HG03460 (cell line): ENCODE results near the gene DIAPH2.

Experiments
- ATAC-seq: cut with Tn5 transposase; IDR thresholded peaks from one replicate; pipeline ENCODE4 v1.9.1; 2021; ENCODE audit not compliant: unreplicated experiment

Gene DIAPH2

GRCh38 chrX:96924581-96924980, 239.9 kb downstream of the DIAPH2 start:
- ATAC-seq, result no peak

DNA sequence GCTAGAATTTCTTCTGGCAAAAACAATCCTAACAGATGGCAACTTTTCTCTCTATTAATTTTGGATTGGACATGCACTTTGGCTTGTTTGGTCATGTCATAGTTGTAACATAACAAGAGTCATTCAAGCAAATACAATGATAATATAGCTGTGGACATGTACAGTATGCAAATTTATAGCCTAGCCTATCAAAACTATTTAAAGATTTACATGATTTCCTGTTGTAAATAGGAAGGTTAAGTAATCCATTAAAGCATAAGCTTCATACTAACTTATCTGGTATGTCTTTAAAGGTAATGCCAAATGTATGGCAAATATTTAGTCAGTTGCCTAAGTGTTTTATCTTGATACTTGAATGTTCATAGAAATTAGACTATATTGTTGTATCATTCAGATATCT, 244.4 kb downstream of the DIAPH2 start:
- no peak for ATAC-seq

- ATAC-seq, result no peak
These were observed 273.1 kb downstream of the DIAPH2 start for GRCh38 chrX:96957718-96958117.

- no peak for ATAC-seq
These were observed 287.2 kb downstream of the DIAPH2 start for GRCh38 chrX:96971812-96972211.

DNA sequence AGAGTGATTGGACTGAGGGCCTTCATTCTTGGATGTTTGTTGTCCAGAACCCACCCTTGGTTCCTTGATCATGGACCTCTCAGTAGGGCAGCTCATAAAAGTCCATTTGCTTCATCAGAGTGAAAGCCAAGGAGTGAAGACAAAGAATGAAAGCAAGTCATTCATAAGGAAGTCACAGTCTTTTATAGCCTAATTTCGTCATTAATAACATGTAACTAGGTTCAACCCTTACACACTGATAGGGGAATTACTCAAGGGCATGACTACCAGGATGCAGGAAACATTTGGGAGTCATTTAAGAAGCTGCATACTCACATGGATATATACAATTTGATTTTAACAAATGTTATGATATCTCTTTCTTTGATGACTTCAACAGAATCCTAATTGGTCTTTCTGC, 294.3 kb downstream of the DIAPH2 start:
- no peak for ATAC-seq

GRCh38 chrX:96979766-96980165, 295.1 kb downstream of the DIAPH2 start:
- no peak for ATAC-seq

DNA sequence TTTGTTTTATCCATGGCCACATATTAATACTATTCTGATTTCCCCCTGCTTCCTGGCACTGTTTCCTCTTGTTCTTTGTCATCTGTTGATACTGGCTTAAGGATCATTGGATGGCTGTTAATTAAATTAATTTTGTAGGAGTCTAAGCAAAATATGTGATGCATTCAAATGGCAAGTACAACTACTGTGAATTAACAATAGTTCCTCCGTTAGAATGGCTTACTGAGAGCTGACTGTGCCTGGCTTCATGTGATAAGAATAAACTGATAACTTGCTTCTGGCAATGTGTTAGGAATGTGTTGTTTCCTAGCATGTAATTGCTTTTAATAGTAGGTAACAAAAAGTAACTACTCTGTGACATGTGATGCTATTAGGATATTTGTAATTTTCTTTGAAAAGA, 297.5 kb downstream of the DIAPH2 start:
- ATAC-seq, result no peak

- ATAC-seq, result no peak
These were observed 299.9 kb downstream of the DIAPH2 start for GRCh38 chrX:96984538-96984937.

- ATAC-seq, result no peak
These were observed 300.4 kb downstream of the DIAPH2 start for GRCh38 chrX:96985046-96985445.

DNA sequence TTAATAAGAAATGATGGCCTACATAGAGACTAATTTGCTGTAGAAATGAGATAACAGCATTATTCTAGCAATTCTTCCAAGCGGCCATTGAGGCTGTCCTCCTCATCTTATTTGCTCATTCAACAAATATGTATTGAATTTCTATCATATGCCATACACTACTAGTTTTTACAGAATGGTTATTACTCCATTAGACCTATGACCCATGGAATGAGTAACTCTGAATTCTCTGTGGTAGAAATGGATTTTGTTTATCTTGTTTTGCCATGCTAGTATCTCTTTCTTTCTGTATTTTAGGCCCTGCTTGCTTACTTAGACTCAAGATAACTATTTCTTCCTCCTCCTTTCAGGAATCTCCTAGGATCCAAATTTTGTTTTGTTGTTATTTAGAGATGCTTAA, 302.6 kb downstream of the DIAPH2 start:
- ATAC-seq, result no peak

GRCh38 chrX:96989830-96990571, 305.4 kb downstream of the DIAPH2 start:
- no peak for ATAC-seq

DNA sequence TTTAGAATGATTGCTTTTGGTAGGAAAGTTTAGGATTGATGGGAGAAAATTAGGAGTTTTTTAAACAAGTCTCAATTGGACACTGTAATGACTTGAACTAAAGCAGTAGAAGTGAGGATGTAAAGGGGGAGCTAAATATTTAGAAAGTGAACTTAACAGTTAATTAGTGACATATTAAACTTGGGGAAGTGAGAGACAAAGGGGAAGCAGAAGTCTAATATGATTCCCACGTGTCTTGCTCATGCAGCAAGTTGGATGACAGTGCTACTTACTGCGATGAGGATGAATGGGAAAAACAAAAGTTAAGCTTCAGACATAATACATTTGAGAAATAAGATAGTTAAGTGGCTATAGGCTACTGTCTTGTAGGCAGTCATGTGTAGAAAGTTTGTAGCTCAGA, 309.5 kb downstream of the DIAPH2 start:
- no peak for ATAC-seq

DNA sequence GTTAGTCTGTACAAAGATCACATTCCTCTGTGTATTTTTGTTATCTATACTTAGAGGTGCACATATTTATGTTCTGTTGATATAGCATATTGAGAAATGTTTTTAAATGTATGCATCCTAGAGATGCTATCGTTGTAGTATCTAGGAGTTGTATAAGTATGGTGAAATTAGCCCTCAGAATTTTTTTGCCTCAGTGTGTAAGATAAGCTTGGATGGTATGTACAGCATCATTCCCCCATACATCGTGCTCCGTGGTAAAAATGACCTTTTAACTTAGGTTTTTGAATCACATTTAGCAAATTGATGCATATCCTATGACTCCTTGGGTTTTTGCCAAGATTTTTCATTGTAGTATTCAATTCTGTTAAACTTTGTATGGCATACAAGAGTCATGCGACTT, 312.6 kb downstream of the DIAPH2 start:
- ATAC-seq, result no peak

- no peak for ATAC-seq
These were observed 316.2 kb downstream of the DIAPH2 start for GRCh38 chrX:97000682-97001368.

DNA sequence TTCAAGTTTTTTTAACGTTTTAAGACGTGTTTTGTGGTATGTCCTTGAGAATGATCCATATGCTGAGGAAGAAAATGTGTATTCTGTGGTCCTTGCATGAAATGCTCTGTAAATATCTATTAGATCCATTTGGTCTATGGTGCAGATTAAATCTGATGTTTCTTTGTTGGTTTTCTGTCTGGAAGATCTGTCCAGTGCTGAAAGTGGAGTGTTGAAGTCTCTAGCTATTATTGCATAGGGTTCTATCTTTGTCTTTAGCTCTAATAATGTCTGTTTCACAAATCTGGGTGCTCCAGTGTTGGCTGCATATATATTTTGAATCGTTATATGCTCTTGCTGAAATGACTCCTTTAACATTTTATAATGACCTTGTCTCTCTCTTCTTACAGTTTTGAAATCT, 321.5 kb downstream of the DIAPH2 start:
- ATAC-seq, result no peak

DNA sequence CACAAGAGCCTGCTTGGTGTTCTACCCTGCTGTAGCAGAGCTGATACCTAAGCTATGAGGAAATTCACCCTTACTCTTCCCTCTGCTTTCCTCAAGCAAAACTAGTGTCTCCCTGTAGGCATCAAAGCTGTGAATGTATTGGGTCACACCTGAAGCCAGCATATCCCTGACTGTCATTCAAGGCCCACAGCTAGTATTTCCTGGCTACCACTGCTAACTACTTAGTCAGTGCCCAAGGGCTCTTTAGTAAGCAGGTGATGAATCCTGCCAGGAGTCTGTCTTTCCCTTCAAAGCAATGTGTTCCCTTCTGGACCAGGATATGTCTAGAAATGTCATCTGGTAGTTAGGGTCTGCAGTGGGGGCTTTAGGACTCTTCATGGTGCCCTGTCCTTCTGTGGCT, 324.7 kb downstream of the DIAPH2 start:
- ATAC-seq, result no peak

DNA sequence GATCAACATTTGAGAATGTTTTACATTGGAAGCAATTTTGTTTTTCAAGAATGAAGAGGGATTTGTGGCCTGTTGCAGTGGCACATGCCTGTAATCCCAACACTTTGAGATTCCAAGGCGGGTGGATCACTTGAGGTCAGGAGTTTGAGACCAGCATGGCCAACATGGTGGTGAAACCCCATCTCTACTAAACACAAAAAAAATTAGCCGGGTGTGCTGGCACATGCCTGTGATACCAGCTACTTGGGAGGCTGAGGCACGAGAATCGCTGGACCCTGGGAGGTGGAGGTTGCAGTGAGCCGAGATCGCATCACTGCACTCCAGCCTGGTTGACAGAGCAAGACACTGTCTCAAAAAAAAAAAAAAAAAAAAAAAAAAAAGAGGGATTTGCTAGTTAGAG, 326.9 kb downstream of the DIAPH2 start:
- ATAC-seq, result no peak

- no peak for ATAC-seq
These were observed 331.5 kb downstream of the DIAPH2 start for GRCh38 chrX:97016106-97016505.

DNA sequence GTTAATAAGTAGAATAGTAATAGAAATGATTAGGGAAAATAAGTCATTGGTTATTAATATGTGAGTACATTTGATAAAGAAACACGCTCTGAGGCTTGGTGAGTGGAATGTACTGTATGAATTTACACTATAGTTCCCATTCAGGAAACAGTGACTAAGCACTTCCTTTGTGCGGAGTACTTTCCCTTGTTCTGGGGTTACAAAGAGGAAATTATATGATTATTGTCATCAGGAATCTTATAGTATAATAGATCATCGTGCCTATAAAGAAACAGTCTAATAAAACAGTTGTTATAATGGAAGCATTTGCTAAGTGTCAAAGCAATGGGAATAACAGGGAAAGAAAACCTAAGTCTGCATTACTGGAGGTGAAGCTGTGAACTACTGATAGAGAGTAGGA, 337.0 kb downstream of the DIAPH2 start:
- no peak for ATAC-seq

DNA sequence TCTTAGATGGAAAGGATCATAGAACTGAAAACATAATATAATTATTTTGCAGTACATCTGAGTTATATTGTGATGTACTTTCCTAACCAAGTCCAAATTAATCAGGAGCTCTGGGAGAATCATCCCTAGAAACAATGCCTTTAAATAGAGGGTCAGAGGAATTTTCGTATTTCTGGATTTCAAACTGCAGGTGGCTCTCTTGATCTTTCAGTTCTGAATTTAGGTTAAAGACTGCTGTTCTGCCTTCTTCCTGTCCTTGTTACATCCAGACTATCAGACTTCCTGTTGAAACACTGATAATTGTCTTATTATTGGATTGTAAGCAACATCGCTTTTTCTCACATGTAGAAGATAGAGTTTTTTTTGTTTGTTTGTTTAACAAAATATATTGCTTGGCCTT, 341.8 kb downstream of the DIAPH2 start:
- no peak for ATAC-seq

- no peak for ATAC-seq
These were observed 342.8 kb downstream of the DIAPH2 start for GRCh38 chrX:97027384-97027922.

DNA sequence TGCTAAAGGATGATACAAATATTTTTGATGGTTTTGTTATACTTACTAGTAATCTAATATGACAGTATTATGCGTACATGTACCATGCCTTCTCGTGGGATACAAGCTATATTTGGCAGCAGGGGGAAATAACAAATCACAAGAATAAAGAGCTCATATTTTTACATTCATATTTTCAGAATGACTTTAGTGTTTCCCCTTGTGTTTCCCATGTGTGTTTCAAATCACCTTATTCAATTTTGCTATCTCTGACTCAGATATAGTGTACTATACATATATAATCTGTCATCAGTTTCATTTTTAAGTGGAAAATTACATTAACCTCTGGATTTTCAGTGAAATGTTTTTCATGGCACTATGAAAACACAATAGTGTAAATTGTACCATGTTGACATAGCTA, 345.8 kb downstream of the DIAPH2 start:
- ATAC-seq, result no peak

DNA sequence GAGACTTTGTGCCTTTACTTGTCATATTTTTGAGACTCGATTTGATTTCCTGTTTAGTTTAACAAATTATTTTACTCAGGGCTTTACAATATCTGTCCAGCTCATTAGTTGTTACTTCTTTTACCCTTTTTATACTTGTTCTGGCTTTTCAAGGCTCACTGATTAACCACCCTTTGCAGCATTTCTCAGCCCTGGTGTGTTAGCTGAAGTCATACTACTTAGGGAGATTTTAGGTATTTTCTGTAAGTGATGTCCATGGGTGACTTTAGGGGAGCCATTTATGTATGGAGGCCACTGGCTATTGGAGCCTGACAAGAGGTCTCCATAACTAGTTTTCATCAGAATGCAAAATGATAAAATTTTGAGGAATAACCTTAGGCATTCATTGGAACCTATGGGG, 346.3 kb downstream of the DIAPH2 start:
- ATAC-seq, result no peak
